ENCODE results near the gene ACTR3C. TPM values are rescaled to one million over a fixed set of nuclear protein-coding genes. Genes with fewer than 3 reads are reported as not detected.
A peak's percentile ranks its signal among the peaks of the same experiment; 100 is the strongest.

The ACTR3C gene
- total and polyA plus RNA-seq, 2 of the 13 experiments (the other 11 are each of a cell fraction or from before 2014, with no cell fraction given), result 3.8 to 7.5 TPM

DNA sequence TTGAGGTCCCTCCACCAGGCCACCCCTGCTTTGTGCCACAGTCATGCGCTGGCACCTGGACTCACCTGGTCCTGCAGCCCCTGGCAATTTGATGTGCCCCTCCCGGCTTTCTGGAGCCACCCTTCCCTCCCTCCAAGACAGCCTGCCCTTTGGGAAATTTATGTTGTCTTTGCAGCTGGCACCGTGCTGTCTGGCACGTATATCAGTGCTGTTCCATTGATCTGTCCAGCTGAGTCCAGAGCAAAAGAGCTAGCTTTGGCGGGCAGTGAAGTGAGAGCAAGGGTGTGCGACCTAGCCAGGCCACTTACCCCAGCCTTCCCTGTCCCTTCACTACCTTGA is 12.4 kb upstream of the ACTR3C start (continued):
- TF ChIP-seq CBX2 (IDR thresholded peaks at IDR 0.05; ENCODE audit: low read depth, low read length), result no peak
- no peak for TF ChIP-seq CBX2 (CRISPR knock-in tag; IDR thresholded peaks at IDR 0.05; ENCODE audit: low read depth)
- no peak for TF ChIP-seq CEBPZ (IDR thresholded peaks at IDR 0.05; ENCODE audit: low read length)
- TF ChIP-seq ZFP1 (CRISPR knock-in tag; IDR thresholded peaks at IDR 0.05), result no peak
- TF ChIP-seq IRF2 (CRISPR knock-in tag; IDR thresholded peaks at IDR 0.05), result no peak
- TF ChIP-seq CENPX (CRISPR knock-in tag; IDR thresholded peaks at IDR 0.05), result no peak

DNA sequence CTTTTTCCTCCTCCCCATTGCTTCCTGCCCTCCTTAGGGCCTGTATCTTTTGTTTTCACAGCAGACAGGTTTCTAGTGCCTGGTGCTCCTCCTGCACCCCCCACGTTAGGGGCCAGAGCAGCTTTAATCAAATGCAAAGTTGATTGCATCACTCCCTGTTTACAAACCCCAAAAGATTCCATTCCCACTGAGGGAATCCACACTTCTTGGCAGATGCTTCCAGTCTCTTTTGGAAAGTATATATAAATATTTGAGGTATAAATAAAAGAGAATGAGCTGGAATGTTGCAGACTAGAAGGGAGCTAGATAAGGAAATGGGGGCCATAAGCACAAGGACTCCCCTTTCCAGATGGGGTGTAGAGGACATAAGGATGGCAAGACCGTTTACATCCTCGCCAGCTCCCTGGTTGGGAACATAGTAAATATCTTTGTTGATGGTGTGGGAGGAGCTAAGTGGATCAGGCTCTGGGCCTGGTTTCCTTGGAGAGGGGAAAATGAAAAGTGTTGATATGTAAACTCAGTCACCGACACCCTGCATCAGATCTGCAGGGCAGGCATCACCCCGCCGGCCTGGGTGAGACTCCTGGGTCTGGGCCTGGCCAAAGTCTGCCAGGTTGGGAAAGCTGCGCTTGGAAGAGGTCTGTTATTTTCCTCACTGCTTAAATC is 11.9 kb upstream of the ACTR3C start:
- H3K4me2 ChIP-seq (ENCODE audit: low read depth, low read length), result no peak overlapping the region
- ChIA-PET CTCF (ENCODE audit: low intra/inter-chr PET ratio, low total read pairs) (no interaction called here), POLR2A (interaction anchor here (1.2 to 2.4 kb wide), 4 partner anchors 10 to 53 kb away, joined by 4 to 9 read pairs (median 5); partner anchors contain the start of genes ACTR3C, LRRC61 and REPIN1)
- DNase-seq (ENCODE audit: low spot score), result no peak
- WGBS (ENCODE audit: low lambda C conversion rate), result 84% methylated on average over 6 of the region's 7 CpGs
- H3K27me3 ChIP-seq (ENCODE audit: control insufficient read depth in 1 of 2, insufficient read depth in 2 of 2, low read length in 2 of 2), result no peaks in the 10 kb centered on the region
- H3K79me2 ChIP-seq (ENCODE audit: insufficient read depth, low read length), result no peaks in the 10 kb centered on the region
- ATAC-seq, result no peak
- H2AFZ ChIP-seq (ENCODE audit: low read length), result no peak overlapping the region
- no peak overlapping the region for H3K4me3 ChIP-seq (replicated peaks in 1 of 3; ENCODE audit: insufficient read depth in 1 of 3, low read depth in 2 of 3, low read length in 3 of 3)
- no peak for FAIRE-seq
- in situ Hi-C loops (cut with HindIII; ENCODE audit: extremely low pct_ligation_motif_present, low pct_unique_long_range_greater_than_20kb), result no loop called here
- intact Hi-C loops (cut with micrococcal nuclease; ENCODE audit: unreplicated experiment), result no loop called here
- peaks cover 2% of the 10 kb centered on the region; the same call in 1 of the 2 replicates for H4K20me1 ChIP-seq (ENCODE audit: insufficient read depth, low read length)
- H3K4me1 ChIP-seq (ENCODE audit: insufficient read depth, low read length), result peaks cover 16% of the 10 kb centered on the region
- no peak overlapping the region for H3K27ac ChIP-seq (ENCODE audit: extremely low read length, insufficient read depth, low read length)
- no peaks in the 10 kb centered on the region for H3K9me3 ChIP-seq (ENCODE audit: low read length)
- peaks cover 11 to 27% of the 10 kb centered on the region in 2 experiments; a peak in 4 of 5 replicates for H3K36me3 ChIP-seq (replicated peaks in 1 of 2; ENCODE audit: control insufficient read depth in 1 of 2, insufficient read depth in 2 of 2, low read length in 2 of 2)
- H3K9ac ChIP-seq (ENCODE audit: insufficient read depth, low read depth, low read length), result no peak overlapping the region
- no TSS peak for BruUV-seq (replicated peaks)
- TF ChIP-seq, protein P1, sequence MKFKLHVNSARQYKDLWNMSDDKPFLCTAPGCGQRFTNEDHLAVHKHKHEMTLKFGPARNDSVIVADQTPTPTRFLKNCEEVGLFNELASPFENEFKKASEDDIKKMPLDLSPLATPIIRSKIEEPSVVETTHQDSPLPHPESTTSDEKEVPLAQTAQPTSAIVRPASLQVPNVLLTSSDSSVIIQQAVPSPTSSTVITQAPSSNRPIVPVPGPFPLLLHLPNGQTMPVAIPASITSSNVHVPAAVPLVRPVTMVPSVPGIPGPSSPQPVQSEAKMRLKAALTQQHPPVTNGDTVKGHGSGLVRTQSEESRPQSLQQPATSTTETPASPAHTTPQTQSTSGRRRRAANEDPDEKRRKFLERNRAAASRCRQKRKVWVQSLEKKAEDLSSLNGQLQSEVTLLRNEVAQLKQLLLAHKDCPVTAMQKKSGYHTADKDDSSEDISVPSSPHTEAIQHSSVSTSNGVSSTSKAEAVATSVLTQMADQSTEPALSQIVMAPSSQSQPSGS (CRISPR knock-in tag; IDR thresholded peaks at IDR 0.05), result no peak
- peak; percentile 66 for TF ChIP-seq ZNF740 (CRISPR knock-in tag; IDR thresholded peaks at IDR 0.05)
- no peak for TF ChIP-seq ZNF431 (CRISPR knock-in tag; IDR thresholded peaks at IDR 0.05; ENCODE audit: borderline replicate concordance, low read depth)
- no peak for TF ChIP-seq SAP130 (CRISPR knock-in tag; IDR thresholded peaks at IDR 0.05; ENCODE audit: low read depth)
- TF ChIP-seq MIXL1 (CRISPR knock-in tag; IDR thresholded peaks at IDR 0.05), result no peak
- no peak for TF ChIP-seq ZNF331 (CRISPR knock-in tag; IDR thresholded peaks at IDR 0.05)
- TF ChIP-seq ZNF253 (CRISPR knock-in tag; IDR thresholded peaks at IDR 0.05; ENCODE audit: borderline replicate concordance), result no peak
- TF ChIP-seq FOXA3 (CRISPR knock-in tag; IDR thresholded peaks at IDR 0.05), result peak; percentile 58
- no peak for TF ChIP-seq ARNTL (CRISPR knock-in tag; IDR thresholded peaks at IDR 0.05)
- TF ChIP-seq GATAD2A (CRISPR knock-in tag; IDR thresholded peaks at IDR 0.05), result 0 out of 2 replicates have a peak, but pooled peaks have one; percentile 23
- TF ChIP-seq NFRKB (IDR thresholded peaks at IDR 0.05), result no peak
- no peak for TF ChIP-seq ARNT2 (CRISPR knock-in tag; IDR thresholded peaks at IDR 0.05; ENCODE audit: low read depth)
- TF ChIP-seq ZSCAN12 (CRISPR knock-in tag; IDR thresholded peaks at IDR 0.05), result no peak
- no peak for TF ChIP-seq BRCA1 (CRISPR knock-in tag; IDR thresholded peaks at IDR 0.05)
- TF ChIP-seq HNRNPUL1 (IDR thresholded peaks at IDR 0.05; ENCODE audit: low read depth, low read length), result no peak
- no peak for TF ChIP-seq ZNF343 (CRISPR knock-in tag; IDR thresholded peaks at IDR 0.05)
- peak; percentile 48 for TF ChIP-seq AGO2 (optimal IDR thresholded peaks at IDR 0.05; ENCODE audit: low read depth, low read length)

Measured in HepG2 (cell line).